HG03432 (cell line): ENCODE data around the gene ZC3H7B.

Source experiments
- ATAC-seq: cut with Tn5 transposase; IDR thresholded peaks from one replicate; pipeline ENCODE4 v1.9.1; 2021; ENCODE audit warnings: mild to moderate bottlenecking, moderate library complexity; ENCODE audit not compliant: unreplicated experiment

The ZC3H7B gene

DNA sequence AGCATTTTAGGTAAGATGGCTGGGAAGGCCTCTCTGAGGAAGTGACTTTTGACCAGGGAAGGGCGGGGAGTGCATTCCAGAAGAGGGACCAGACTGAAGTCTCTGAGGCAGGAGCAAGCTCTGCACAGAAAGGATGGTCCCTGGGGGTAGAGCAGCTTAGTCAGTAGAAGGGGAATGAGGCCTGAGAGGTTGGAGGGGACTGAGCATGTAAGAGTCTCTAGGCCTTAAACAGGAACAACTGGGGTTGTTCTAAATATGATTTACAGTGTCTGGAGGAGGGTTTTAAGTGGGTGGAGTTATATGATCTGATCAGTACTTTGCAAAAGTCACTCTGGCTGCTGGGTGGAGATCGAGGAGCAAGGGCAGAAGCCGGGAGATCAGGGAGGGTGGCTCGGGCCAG is 48.8 kb downstream of the ZC3H7B start:
- ATAC-seq = no peak

GRCh38 chr22:41351011-41351410 is 49.7 kb downstream of the ZC3H7B start:
- no peak for ATAC-seq

DNA sequence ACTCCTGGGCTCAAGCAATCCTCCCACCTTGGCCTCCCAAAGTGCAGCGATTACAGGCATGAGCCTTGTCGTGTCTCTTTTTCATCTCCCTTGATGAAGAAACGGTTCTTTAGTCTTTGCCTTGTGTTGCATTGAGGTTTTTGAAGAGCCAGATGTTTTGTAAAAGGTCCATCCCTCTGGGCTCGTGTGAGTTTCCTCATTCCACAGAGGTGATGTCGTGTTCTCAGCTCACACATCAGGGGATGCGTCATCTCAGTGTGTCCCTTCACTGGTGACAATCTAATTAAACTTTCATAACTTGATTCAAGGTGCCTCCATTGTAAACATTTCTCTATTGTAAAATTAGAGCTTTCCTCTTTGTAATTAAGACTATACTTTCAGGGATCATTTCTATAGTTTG is 50.7 kb downstream of the ZC3H7B start:
- no peak for ATAC-seq

DNA sequence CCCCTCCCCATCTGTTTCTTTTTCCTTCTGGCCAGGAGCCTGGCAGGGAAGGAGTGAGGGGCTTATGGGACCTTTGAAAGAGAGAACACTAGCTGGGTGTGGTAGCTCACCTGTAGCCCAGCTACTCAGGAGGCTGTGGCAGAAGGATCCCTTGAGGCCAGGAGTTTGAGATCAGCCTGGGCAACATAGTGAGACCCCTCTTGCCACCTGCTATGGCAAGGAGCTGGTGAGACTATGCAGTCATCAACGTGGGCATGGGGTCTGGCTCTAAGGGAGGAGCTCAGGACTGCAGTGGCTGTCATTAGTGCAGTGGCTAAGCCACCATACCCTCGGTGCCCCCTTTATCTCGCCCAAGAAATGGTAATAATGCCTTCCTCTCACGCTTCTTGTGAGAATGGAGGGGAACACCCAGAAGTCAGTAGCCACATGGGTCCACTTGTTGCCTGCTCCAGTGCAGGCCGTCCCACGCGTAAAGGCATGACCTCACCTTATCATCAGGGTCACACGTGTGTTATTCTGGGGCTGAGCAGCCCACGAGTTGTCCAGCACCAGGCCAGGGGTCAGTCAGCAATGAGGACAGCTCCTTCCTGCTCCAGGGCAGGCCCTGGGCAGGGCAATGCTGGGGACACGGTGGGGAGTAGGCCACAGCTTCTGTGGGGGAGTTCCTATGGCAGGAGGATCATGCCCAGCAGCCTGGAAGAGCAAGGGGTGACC is 52.7 kb downstream of the ZC3H7B start:
- ATAC-seq = no peak

- no peak for ATAC-seq
Measured at GRCh38 chr22:41354979-41355378, 53.7 kb downstream of the ZC3H7B start.

- ATAC-seq = no peak
Measured at GRCh38 chr22:41355895-41356294, 54.6 kb downstream of the ZC3H7B start.

DNA sequence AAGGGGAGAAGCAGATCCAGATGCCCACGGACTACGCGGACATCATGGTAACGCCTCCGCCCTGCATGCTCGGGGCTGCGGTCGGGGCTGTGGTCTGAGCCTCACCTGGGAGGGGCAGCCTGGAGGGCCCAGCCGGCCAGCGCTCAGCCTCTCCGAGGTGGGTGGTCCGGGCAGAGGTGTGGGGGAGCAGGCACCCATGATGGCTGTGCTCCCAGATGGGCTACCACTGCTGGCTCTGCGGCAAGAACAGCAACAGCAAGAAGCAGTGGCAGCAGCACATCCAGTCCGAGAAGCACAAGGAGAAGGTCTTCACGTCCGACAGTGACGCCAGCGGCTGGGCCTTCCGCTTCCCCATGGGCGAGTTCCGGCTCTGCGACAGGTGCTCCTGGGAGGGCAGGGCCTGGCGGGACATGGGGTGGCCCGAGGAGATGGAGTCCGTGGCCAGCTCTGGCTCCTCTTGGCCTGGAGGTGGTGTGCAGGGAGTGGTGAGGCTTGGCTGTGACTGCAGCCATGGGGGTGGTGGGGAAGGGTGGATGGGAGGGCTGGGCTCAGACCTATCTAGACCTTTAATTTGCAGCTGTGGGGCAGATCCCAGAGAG is 55.2 kb downstream of the ZC3H7B start:
- ATAC-seq = no peak

DNA sequence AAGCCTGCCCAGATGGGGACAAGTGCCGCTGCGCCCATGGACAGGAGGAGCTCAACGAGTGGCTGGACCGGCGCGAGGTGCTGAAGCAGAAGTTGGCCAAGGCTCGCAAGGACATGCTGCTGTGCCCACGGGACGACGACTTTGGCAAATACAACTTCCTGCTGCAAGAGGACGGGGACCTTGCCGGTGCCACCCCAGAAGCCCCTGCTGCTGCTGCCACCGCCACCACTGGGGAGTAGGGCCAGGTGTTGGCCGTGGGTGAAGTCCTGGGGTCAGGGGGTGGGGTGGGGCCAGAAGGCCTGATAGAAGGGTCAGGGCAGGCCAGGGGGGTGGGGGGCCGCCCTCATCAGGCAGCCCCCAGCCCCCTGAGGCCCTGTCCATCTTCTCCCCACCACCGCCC is 55.9 kb downstream of the ZC3H7B start:
- no peak for ATAC-seq

- ATAC-seq = no peak
Measured at GRCh38 chr22:41358927-41359326, 57.6 kb downstream of the ZC3H7B start.

DNA sequence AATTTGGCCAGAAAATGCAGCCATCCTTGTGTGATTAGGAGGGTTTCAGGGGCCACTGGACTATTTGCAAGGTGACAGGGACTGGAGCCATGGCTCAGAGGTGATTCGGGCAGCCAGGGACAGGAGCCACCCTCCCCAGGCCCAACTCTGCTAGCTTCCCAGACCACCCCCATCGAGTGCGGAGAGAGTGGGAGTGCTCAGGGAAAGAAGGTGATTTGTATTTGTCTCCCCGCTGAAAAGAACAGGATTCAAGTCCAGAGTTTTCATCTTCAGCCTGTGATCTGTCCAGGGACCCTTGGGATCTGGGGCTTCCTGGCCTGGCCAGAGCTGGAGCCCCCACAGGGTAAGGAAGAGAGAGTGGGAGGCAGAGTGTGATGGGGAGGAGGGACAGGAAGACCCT is 58.1 kb downstream of the ZC3H7B start:
- ATAC-seq = no peak

- ATAC-seq = no peak
Measured at GRCh38 chr22:41360126-41360525, 58.8 kb downstream of the ZC3H7B start.

DNA sequence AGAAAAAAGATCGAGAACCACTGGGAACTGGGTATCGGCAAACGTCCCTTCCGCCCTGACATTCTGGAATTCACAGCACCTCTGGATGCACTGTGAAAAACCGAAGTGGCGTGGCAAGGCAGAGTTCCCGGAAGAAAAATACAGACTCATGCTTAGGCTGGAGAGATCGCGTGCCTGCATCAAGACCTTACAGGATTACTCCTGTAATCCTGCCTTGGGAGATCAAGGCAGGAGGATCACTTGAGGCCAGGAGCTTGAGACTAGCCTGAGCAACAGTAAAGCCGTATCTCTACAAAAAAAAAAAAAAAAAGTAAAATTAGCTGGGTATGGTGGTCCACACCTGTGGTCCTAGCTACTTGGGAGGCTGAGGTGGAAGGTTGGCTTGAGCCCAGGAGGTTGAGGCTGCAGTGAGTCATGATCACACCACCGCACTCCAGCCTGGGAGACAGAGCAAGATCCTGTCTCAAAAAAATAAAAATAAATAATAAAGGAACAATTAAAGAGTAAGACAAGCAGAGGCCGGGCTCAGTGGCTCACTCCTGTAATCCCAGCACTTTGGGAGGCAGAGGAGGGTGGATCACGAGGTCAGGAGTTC is 60.5 kb downstream of the ZC3H7B start:
- ATAC-seq = no peak

- ATAC-seq = no peak
Measured at GRCh38 chr22:41362615-41363014, 61.3 kb downstream of the ZC3H7B start.

DNA sequence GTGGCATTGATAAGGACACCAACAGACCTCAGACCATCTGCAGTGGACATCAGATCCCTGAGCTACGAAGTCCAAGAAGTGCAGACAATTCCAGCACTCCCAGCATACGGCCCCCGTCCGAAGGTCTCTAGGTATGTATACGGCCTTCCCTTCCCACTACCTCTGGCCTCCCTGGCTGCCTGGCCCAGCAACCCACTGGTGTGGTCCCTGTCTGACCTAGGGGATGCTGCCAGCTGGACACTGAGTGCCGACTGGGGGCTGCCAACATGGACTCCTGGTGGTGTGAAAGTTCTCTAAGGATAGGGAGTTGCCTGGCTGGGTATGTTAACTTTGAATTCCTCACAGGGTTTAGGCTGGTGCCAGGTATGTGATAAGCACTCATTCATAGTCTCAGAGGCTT is 62.9 kb downstream of the ZC3H7B start:
- no peak for ATAC-seq

DNA sequence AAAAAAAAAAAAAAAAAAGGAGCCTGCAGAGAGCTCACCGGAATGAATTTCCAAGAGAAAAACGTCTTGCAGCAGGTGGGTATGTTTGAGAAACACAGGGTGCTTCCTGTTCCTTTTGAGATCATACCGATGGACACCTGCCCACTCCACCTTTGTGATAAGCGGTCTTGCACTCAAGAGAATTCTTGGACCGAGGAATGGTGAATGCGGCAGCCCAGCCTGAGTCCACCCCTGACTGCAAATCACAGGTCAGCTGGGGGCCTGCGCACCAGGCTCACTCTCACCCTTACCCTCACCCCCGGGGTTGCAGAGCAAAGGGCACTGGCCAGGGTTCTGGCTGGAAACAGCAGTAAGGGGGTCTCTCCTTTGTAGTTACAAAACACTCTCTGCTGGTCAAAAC is 63.6 kb downstream of the ZC3H7B start:
- ATAC-seq = no peak

GRCh38 chr22:41365425-41365824 is 64.1 kb downstream of the ZC3H7B start:
- ATAC-seq = no peak

DNA sequence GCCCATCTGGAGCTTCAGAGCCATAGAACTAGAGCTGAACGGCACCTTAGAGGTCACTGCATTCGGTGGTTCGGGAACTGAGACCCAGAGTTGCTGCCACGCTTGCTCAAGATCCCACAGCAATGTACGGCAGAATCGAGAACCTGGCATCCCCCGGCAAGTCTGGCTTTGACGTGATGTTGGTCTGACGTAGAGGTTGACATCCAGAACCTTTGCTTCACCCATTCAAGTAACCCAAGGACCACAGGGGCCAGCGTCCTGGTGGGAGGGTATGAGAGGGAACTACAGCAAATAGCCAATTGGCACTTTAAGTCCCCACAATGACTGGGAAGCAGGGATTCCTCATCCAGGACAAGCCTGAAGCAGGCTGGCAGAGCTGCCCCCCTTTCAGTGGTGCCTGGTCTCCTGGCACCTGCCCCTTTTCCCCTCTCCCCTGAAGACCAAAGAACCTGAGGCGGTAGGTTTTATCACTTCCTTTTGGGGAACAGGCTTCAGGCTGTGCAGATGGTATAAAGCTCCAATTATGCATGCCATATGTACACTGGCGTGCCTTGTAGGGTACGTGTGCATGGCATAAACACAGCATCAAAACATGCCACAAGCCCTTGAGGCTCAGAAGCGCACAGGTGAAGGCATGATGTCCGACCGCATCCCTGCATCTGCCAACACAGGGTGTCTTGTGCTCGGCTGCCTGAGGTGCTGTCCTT is 65.2 kb downstream of the ZC3H7B start:
- ATAC-seq = no peak

- ATAC-seq = no peak
Measured at GRCh38 chr22:41367039-41367679, 65.8 kb downstream of the ZC3H7B start.

- no peak for ATAC-seq
Measured at GRCh38 chr22:41367680-41368542, 66.6 kb downstream of the ZC3H7B start.
